GM19043 (cell line): ENCODE measurements around the gene RBM8A.

Source experiments
- ATAC-seq: cut with Tn5 transposase; IDR thresholded peaks from one replicate; pipeline ENCODE4 v1.9.1; 2021; ENCODE audit warnings: low read depth; ENCODE audit not compliant: unreplicated experiment

RBM8A gene

DNA sequence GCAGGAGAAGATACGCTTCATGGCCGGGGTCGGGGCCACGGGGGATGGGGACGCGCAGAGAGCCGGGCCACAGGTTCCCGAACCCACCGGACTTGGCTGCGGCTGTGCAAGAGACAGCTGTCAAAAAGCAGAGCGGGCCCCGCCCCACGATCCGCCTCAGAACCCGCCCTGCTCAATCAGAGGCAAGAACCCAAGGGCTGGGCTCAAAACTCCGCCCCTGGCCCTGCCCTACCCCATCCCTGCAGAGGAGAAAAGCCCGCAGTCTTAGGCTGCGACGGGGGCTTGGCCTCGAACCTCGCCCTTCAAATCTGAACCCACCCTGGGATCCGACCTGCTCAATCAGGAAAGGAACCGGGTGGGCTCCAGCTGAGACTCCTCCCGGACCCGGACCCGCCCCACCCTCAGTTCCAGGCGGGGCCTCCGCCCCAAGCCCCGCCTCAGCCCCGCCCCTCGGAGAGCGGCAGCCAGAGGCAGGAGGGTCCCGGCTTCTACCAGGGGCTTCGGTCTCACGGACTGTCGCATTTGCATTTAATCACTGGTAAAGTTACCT lies 41.5 kb downstream of the RBM8A start, which contains the start of gene ANKRD35:
TSS of gene ANKRD35 (minus strand) at position 129 of the 550 bp plus-strand sequence. CDS start at position 21, 108 bp downstream.
- ATAC-seq: peak; percentile 93

DNA sequence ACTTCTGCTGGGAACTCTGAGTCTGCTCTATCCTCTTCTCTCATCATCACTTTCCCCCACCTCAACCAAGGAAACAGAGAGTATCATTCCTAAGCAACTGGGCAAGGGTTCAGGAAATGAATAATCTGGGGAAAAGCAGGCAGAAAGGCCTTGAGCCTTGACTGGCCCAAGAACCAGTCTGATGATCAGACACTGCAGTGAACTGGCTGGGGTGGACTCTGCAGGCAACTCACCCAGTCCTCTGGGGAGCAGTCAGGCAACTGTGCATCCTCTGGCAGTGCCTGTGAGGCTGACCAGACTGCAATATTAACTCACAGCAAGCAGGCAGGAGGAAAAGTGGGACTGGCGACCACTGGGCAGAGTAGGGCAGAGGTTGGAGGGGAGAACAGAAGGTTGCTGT lies 42.6 kb downstream of the RBM8A start:
- ATAC-seq: no peak

DNA sequence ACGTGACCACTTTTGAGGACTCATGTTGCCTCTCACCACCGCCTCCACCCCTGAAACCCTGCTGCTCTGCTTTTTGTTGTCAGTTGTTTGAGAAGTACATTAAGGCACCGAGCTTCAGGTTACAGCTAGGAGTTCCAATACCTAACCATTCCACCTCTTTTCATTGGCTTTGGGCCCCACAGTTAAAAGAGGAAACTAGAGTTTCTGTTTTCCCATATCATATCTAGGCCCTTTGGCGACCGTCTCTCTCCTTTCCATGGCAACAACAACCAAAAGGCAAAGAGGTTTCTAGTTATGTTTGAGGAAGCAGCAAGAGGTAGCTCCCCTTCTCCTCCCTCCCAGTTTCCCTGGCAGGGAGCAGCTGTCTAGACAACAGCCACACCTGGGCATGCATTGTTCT lies 47.5 kb downstream of the RBM8A start:
- ATAC-seq: no peak

DNA sequence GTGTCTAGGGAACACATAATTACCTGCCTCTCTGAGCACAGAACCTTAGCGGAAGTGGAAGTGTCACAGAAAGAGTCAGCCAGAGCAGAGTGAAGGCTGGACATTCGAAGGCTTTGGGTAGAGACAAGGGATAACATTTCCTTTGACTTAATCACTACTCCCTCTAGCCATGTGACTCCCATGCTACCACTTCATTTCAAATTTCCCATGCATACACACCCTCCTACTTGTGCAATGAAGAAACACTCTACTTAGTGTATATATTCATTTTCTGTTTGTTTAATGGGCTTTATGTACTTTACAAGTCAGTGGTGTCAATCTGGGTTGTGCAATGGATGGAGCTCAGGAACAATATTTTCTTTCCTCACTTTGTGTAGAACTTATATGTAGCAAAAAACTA lies 48.6 kb downstream of the RBM8A start:
- no peak for ATAC-seq

DNA sequence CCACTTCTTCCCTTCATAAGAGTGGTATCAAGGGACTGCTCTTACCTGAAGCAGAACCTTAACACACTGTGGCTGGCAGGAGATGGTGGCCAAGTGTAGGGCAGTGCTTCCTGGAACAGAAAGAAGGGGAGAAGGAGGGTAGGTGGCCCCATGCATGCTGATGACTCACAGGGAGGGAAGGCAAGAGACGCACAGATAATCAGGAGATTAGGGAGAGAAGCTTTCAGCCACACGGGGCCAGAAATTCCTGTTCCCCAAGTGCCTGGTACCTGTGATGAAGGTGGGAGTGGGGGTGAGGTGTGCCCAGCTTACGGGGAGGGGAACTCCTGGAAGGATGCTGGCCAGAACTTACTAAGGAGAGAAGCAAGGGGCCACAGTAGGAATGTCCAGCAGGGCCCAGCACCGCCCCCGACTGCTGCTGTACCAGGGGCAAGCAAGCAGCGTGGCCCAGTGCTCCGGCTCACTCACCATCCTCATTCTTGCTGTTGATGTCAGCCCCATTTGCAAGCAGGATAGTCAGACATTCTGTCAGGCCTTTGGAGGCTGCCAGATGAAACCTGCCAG lies 49.3 kb downstream of the RBM8A start:
- ATAC-seq: no peak

DNA sequence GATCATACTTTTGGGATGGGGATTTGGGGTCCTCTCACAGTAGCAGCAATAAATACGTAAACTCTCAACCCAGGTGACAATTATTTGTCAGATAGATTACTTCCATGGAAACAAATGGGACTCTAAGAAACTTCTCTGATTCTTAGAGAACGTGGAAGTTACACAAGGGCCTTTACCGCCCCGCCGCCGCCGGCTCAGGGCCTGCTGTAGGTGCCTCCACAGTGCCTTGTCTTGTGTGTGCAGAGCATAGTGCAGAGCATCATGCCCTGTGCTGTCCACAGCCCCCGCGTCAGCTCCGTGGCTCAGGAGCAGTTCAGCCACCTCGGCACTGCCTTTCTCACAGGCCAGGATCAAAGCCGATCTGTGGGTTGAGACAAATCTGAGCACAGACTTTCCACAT lies 52.6 kb downstream of the RBM8A start:
- ATAC-seq: no peak

DNA sequence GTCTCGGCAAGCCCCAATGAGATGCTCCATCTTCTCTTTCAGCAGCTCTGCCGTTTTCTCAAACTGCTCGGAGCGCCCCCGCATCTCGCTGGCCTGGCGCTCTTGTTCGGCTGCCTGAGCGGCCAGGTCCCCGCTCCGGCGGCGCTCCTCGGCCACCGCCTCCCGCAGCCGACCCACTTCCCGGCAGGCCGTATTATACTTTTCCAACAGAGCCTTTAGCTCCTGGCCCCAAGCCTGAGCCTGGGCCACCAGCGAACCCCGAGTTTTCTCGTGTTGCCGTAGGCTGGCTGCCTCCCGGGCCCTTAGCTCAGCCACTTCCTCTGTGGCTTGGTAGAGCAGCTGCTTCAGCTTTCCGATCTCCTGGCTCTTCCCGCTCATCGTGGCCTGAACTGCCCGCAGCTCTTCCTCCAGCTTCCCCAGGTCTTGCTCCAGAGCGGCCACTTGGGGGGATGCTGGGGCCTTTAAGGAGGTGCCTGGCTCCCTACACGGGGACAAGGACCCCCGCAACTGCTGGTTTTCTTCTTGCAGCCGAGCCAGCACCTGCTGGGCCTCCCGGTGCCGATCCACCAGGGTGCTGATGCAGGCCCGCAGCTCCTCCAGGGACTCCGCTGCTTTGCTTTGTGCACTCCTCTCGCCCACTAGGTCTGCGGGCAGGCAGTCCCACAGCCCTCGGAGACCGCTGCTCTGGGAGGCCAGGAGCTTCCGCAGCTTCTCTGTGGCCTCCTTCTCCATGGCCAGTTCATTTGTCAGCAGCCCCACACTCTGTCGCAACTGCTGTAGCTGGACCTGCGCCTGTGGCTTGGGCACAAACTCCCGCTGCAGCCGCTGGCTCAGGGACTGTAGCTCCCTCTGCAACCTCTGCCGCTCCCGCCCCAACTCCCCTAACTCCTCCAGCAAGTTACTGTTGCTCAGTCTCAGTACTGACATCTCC lies 55.0 kb downstream of the RBM8A start:
- ATAC-seq: no peak
